Dendritic cell treated with granulocyte-macrophage colony-stimulating factor and Interleukin-4, amounts not matched to agents 40 ng/mL and 50 ng/mL, for 4 days (primary cell): Measurements from ENCODE around the gene MDK.
A peak's percentile ranks its signal among the peaks of the same experiment; 100 is the strongest.

Source experiments
- H3K27ac Mint-ChIP-seq: one replicate; pipeline ENCODE4 v1.8.0; 2022; ENCODE audit warnings: mild to moderate bottlenecking, mixed read lengths
- H3K27me3 Mint-ChIP-seq: one replicate; pipeline ENCODE4 v1.8.0; 2022; ENCODE audit warnings: mild to moderate bottlenecking, mixed read lengths
- H3K36me3 Mint-ChIP-seq: one replicate; pipeline ENCODE4 v1.8.0; 2022; ENCODE audit warnings: low read depth, mixed read lengths
- H3K4me1 Mint-ChIP-seq: one replicate; pipeline ENCODE4 v1.8.0; 2022; ENCODE audit warnings: low read depth, mixed read lengths
- H3K4me3 Mint-ChIP-seq: one replicate; pipeline ENCODE4 v1.8.0; 2022; ENCODE audit warnings: mild to moderate bottlenecking, moderate library complexity, mixed read lengths
- H3K9me3 Mint-ChIP-seq: one replicate; pipeline ENCODE4 v1.8.0; 2022; ENCODE audit warnings: mixed read lengths
- intact Hi-C: fragments of 100-400 bp; cut with micrococcal nuclease; formaldehyde crosslinking; loops from one replicate; pipeline ENCODE4 v1.15.0; 2022

MDK gene

GRCh38 chr11:46356924-46357482 lies 24.5 kb upstream of the MDK start:
- Mint-ChIP-seq H3K27ac (peak overlapping the region; percentile 62), H3K27me3 (no peaks in the 10 kb centered on the region), H3K9me3 (no peaks in the 10 kb centered on the region), H3K4me1 (peaks cover 75% of the 10 kb centered on the region), H3K36me3 (peaks cover 50% of the 10 kb centered on the region), H3K4me3 (no peak overlapping the region)
- intact Hi-C loops: no loop called here

GRCh38 chr11:46357483-46357936 lies 24.0 kb upstream of the MDK start:
- intact Hi-C loops: no loop called here
- H3K4me1 Mint-ChIP-seq: peaks cover 75% of the 10 kb centered on the region
- H3K4me3 Mint-ChIP-seq: no peak overlapping the region

GRCh38 chr11:46359953-46360352 lies 21.5 kb upstream of the MDK start:
- Mint-ChIP-seq H3K4me3 (no peak overlapping the region), H3K36me3 (peaks cover 35% of the 10 kb centered on the region), H3K27ac (peak overlapping the region; percentile 91), H3K9me3 (no peaks in the 10 kb centered on the region), H3K27me3 (no peaks in the 10 kb centered on the region), H3K4me1 (peaks cover 77% of the 10 kb centered on the region)
- intact Hi-C loops: no loop called here

More at GRCh38 chr11:46357483-46357936, 24.0 kb upstream of the MDK start:
- Mint-ChIP-seq H3K27me3 (no peaks in the 10 kb centered on the region), H3K27ac (peak overlapping the region; percentile 62), H3K9me3 (no peaks in the 10 kb centered on the region), H3K36me3 (peaks cover 49% of the 10 kb centered on the region)

- Mint-ChIP-seq H3K4me3 (peak overlapping the region; percentile 75), H3K27me3 (no peaks in the 10 kb centered on the region), H3K27ac (peak overlapping the region; percentile 91), H3K36me3 (peaks cover 34% of the 10 kb centered on the region), H3K9me3 (no peaks in the 10 kb centered on the region), H3K4me1 (peaks cover 79% of the 10 kb centered on the region)
- intact Hi-C loops: no loop called here
Observed at GRCh38 chr11:46360878-46361277, 20.6 kb upstream of the MDK start.

- intact Hi-C loops: no loop called here
- peaks cover 79% of the 10 kb centered on the region for H3K4me1 Mint-ChIP-seq
Observed at GRCh38 chr11:46361283-46362155, 19.9 kb upstream of the MDK start.

GRCh38 chr11:46362156-46363030 lies 19.1 kb upstream of the MDK start:
- Mint-ChIP-seq H3K27me3 (no peaks in the 10 kb centered on the region), H3K4me3 (peak overlapping the region; percentile 75), H3K4me1 (peaks cover 79% of the 10 kb centered on the region), H3K27ac (peak overlapping the region; percentile 91), H3K9me3 (no peaks in the 10 kb centered on the region), H3K36me3 (peaks cover 39% of the 10 kb centered on the region)
- intact Hi-C loops: no loop called here

More at GRCh38 chr11:46361283-46362155, 19.9 kb upstream of the MDK start:
- peaks cover 34% of the 10 kb centered on the region for H3K36me3 Mint-ChIP-seq
- no peaks in the 10 kb centered on the region for H3K27me3 Mint-ChIP-seq
- peak overlapping the region; percentile 91 for H3K27ac Mint-ChIP-seq
- H3K9me3 Mint-ChIP-seq: no peaks in the 10 kb centered on the region
- H3K4me3 Mint-ChIP-seq: peak overlapping the region; percentile 75

GRCh38 chr11:46363031-46363407 lies 18.4 kb upstream of the MDK start:
- Mint-ChIP-seq H3K4me1 (peaks cover 74% of the 10 kb centered on the region), H3K27me3 (no peaks in the 10 kb centered on the region), H3K27ac (peak overlapping the region; percentile 91), H3K36me3 (peaks cover 40% of the 10 kb centered on the region), H3K4me3 (peak overlapping the region; percentile 75), H3K9me3 (no peaks in the 10 kb centered on the region)
- intact Hi-C loops: no loop called here

- Mint-ChIP-seq H3K9me3 (no peaks in the 10 kb centered on the region), H3K27ac (peak overlapping the region; percentile 91), H3K4me1 (peaks cover 74% of the 10 kb centered on the region), H3K27me3 (no peaks in the 10 kb centered on the region), H3K4me3 (peak overlapping the region; percentile 13), H3K36me3 (peaks cover 45% of the 10 kb centered on the region)
- intact Hi-C loops: no loop called here
Observed at GRCh38 chr11:46363455-46364005, 17.9 kb upstream of the MDK start.

GRCh38 chr11:46364056-46364455 lies 17.4 kb upstream of the MDK start:
- Mint-ChIP-seq H3K4me1 (peaks cover 74% of the 10 kb centered on the region), H3K27ac (peak overlapping the region; percentile 91)

GRCh38 chr11:46364791-46365190 lies 16.7 kb upstream of the MDK start:
- peak overlapping the region; percentile 91 for H3K27ac Mint-ChIP-seq
- H3K4me3 Mint-ChIP-seq: no peak overlapping the region
- intact Hi-C loops: no loop called here
- no peaks in the 10 kb centered on the region for H3K9me3 Mint-ChIP-seq
- peaks cover 74% of the 10 kb centered on the region for H3K4me1 Mint-ChIP-seq
- H3K27me3 Mint-ChIP-seq: no peaks in the 10 kb centered on the region
- peaks cover 58% of the 10 kb centered on the region for H3K36me3 Mint-ChIP-seq

More at GRCh38 chr11:46364056-46364455, 17.4 kb upstream of the MDK start:
- peaks cover 51% of the 10 kb centered on the region for H3K36me3 Mint-ChIP-seq
- no peaks in the 10 kb centered on the region for H3K9me3 Mint-ChIP-seq
- intact Hi-C loops: no loop called here
- H3K27me3 Mint-ChIP-seq: no peaks in the 10 kb centered on the region
- H3K4me3 Mint-ChIP-seq: peak overlapping the region; percentile 2

- Mint-ChIP-seq H3K27me3 (no peaks in the 10 kb centered on the region), H3K4me3 (no peak overlapping the region), H3K27ac (no peak overlapping the region), H3K36me3 (peaks cover 73% of the 10 kb centered on the region), H3K4me1 (peaks cover 63% of the 10 kb centered on the region), H3K9me3 (no peaks in the 10 kb centered on the region)
- intact Hi-C loops: no loop called here
Observed at GRCh38 chr11:46366260-46366659, 15.2 kb upstream of the MDK start.

- Mint-ChIP-seq H3K4me1 (peaks cover 58% of the 10 kb centered on the region), H3K4me3 (no peak overlapping the region), H3K9me3 (no peaks in the 10 kb centered on the region), H3K27ac (no peak overlapping the region), H3K27me3 (no peaks in the 10 kb centered on the region), H3K36me3 (peaks cover 77% of the 10 kb centered on the region)
- intact Hi-C loops: loop anchor here (1.0 kb wide), 1 partner anchor 14 kb away; no protein-coding TSS in a partner anchor
Observed at GRCh38 chr11:46366661-46367161, 14.8 kb upstream of the MDK start.

GRCh38 chr11:46367244-46367915 lies 14.1 kb upstream of the MDK start:
- no peaks in the 10 kb centered on the region for H3K9me3 Mint-ChIP-seq
- peaks cover 52% of the 10 kb centered on the region for H3K4me1 Mint-ChIP-seq
- H3K27ac Mint-ChIP-seq: no peak overlapping the region
- no peaks in the 10 kb centered on the region for H3K27me3 Mint-ChIP-seq
- no peak overlapping the region for H3K4me3 Mint-ChIP-seq
- H3K36me3 Mint-ChIP-seq: peaks cover 84% of the 10 kb centered on the region
- intact Hi-C loops: loop anchor here (1.0 kb wide), 1 partner anchor 15 kb away; no protein-coding TSS in a partner anchor
